ENCODE data around the gene CAMK1D. TPM values are rescaled to one million over a fixed set of nuclear protein-coding genes. Genes with fewer than 3 reads are reported as not detected.

Gene CAMK1D
- total and polyA plus RNA-seq, 2 experiments from 2014 or later = 4.6 to 7.2 TPM

DNA sequence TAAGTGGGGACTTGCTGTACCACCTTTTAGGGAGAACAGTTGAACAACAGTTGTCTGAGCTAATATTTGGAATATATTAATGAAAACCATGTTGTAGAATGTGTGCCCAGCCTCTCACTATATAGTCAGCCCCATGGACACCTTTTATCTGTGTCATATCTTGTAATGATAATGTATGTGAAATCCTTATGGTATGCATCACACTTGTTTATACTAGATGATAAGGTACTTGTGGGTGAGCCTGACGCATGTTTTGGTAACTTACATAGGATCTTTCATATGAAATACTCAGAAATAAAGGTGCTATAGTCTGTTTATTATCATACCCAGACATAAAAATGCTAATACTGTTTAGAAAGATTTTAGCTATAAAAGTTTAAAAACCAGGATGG is 32.8 kb downstream of the CAMK1D start:
- Histone ChIP-seq H3K4me3 (no peak overlapping the region), H3K4me2 (no peak overlapping the region), H2AFZ (no peak overlapping the region), H3K79me2 (replicated peaks; ENCODE audit: insufficient read depth) (no peaks in the 10 kb centered on the region), H3K27ac (ENCODE audit: low read depth) (no peak overlapping the region), H3K4me1 (ENCODE audit: insufficient read depth) (no peaks in the 10 kb centered on the region), H3K27me3 (ENCODE audit: insufficient read depth) (no peaks in the 10 kb centered on the region), H4K20me1 (replicated peaks; ENCODE audit: insufficient read depth) (peaks cover 3% of the 10 kb centered on the region; the same call in 1 of the 2 replicates), H3K9me2 (ENCODE audit: insufficient read depth) (no peaks in the 10 kb centered on the region), H3F3A (replicated peaks; ENCODE audit: low read depth) (no peaks in the 10 kb centered on the region), H3K36me3 (ENCODE audit: insufficient read depth) (no peaks in the 10 kb centered on the region)
- TF ChIP-seq NANOG (IDR thresholded peaks at IDR 0.05; ENCODE audit: borderline replicate concordance) (no peak), EZH2phosphoT487 (IDR thresholded peaks at IDR 0.05; ENCODE audit: unreplicated experiment) (no peak), JUNB (IDR thresholded peaks at IDR 0.05; ENCODE audit: unreplicated experiment) (no peak), CREB1 (CRISPR knock-in tag; IDR thresholded peaks at IDR 0.05; ENCODE audit: low read depth) (no peak), ZNF114 (CRISPR knock-in tag; IDR thresholded peaks at IDR 0.05) (no peak)
- TF ChIP-seq, protein P1, sequence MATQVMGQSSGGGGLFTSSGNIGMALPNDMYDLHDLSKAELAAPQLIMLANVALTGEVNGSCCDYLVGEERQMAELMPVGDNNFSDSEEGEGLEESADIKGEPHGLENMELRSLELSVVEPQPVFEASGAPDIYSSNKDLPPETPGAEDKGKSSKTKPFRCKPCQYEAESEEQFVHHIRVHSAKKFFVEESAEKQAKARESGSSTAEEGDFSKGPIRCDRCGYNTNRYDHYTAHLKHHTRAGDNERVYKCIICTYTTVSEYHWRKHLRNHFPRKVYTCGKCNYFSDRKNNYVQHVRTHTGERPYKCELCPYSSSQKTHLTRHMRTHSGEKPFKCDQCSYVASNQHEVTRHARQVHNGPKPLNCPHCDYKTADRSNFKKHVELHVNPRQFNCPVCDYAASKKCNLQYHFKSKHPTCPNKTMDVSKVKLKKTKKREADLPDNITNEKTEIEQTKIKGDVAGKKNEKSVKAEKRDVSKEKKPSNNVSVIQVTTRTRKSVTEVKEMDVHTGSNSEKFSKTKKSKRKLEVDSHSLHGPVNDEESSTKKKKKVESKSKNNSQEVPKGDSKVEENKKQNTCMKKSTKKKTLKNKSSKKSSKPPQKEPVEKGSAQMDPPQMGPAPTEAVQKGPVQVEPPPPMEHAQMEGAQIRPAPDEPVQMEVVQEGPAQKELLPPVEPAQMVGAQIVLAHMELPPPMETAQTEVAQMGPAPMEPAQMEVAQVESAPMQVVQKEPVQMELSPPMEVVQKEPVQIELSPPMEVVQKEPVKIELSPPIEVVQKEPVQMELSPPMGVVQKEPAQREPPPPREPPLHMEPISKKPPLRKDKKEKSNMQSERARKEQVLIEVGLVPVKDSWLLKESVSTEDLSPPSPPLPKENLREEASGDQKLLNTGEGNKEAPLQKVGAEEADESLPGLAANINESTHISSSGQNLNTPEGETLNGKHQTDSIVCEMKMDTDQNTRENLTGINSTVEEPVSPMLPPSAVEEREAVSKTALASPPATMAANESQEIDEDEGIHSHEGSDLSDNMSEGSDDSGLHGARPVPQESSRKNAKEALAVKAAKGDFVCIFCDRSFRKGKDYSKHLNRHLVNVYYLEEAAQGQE (IDR thresholded peaks at IDR 0.05; ENCODE audit: unreplicated experiment) = no peak
- TF ChIP-seq, protein P2, sequence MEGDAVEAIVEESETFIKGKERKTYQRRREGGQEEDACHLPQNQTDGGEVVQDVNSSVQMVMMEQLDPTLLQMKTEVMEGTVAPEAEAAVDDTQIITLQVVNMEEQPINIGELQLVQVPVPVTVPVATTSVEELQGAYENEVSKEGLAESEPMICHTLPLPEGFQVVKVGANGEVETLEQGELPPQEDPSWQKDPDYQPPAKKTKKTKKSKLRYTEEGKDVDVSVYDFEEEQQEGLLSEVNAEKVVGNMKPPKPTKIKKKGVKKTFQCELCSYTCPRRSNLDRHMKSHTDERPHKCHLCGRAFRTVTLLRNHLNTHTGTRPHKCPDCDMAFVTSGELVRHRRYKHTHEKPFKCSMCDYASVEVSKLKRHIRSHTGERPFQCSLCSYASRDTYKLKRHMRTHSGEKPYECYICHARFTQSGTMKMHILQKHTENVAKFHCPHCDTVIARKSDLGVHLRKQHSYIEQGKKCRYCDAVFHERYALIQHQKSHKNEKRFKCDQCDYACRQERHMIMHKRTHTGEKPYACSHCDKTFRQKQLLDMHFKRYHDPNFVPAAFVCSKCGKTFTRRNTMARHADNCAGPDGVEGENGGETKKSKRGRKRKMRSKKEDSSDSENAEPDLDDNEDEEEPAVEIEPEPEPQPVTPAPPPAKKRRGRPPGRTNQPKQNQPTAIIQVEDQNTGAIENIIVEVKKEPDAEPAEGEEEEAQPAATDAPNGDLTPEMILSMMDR (conservative IDR thresholded peaks at IDR 0.05; ENCODE audit: low read depth in 2 of 2) = no peak
- TF ChIP-seq, protein P3, sequence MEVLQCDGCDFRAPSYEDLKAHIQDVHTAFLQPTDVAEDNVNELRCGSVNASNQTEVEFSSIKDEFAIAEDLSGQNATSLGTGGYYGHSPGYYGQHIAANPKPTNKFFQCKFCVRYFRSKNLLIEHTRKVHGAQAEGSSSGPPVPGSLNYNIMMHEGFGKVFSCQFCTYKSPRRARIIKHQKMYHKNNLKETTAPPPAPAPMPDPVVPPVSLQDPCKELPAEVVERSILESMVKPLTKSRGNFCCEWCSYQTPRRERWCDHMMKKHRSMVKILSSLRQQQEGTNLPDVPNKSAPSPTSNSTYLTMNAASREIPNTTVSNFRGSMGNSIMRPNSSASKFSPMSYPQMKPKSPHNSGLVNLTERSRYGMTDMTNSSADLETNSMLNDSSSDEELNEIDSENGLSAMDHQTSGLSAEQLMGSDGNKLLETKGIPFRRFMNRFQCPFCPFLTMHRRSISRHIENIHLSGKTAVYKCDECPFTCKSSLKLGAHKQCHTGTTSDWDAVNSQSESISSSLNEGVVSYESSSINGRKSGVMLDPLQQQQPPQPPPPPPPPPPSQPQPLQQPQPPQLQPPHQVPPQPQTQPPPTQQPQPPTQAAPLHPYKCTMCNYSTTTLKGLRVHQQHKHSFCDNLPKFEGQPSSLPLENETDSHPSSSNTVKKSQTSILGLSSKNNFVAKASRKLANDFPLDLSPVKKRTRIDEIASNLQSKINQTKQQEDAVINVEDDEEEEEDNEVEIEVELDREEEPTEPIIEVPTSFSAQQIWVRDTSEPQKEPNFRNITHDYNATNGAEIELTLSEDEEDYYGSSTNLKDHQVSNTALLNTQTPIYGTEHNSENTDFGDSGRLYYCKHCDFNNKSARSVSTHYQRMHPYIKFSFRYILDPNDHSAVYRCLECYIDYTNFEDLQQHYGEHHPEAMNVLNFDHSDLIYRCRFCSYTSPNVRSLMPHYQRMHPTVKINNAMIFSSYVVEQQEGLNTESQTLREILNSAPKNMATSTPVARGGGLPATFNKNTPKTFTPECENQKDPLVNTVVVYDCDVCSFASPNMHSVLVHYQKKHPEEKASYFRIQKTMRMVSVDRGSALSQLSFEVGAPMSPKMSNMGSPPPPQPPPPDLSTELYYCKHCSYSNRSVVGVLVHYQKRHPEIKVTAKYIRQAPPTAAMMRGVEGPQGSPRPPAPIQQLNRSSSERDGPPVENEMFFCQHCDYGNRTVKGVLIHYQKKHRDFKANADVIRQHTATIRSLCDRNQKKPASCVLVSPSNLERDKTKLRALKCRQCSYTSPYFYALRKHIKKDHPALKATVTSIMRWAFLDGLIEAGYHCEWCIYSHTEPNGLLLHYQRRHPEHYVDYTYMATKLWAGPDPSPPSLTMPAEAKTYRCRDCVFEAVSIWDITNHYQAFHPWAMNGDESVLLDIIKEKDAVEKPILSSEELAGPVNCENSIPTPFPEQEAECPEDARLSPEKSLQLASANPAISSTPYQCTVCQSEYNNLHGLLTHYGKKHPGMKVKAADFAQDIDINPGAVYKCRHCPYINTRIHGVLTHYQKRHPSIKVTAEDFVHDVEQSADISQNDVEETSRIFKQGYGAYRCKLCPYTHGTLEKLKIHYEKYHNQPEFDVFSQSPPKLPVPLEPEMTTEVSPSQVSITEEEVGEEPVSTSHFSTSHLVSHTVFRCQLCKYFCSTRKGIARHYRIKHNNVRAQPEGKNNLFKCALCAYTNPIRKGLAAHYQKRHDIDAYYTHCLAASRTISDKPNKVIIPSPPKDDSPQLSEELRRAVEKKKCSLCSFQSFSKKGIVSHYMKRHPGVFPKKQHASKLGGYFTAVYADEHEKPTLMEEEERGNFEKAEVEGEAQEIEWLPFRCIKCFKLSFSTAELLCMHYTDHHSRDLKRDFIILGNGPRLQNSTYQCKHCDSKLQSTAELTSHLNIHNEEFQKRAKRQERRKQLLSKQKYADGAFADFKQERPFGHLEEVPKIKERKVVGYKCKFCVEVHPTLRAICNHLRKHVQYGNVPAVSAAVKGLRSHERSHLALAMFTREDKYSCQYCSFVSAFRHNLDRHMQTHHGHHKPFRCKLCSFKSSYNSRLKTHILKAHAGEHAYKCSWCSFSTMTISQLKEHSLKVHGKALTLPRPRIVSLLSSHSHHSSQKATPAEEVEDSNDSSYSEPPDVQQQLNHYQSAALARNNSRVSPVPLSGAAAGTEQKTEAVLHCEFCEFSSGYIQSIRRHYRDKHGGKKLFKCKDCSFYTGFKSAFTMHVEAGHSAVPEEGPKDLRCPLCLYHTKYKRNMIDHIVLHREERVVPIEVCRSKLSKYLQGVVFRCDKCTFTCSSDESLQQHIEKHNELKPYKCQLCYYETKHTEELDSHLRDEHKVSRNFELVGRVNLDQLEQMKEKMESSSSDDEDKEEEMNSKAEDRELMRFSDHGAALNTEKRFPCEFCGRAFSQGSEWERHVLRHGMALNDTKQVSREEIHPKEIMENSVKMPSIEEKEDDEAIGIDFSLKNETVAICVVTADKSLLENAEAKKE (CRISPR knock-in tag; IDR thresholded peaks at IDR 0.05) = no peak
- Mint-ChIP-seq H3K36me3 (ENCODE audit: low read depth) (peaks cover 3% of the 10 kb centered on the region; the same call in 2 of the 3 replicates), H3K9me3 (peaks cover 3% of the 10 kb centered on the region; the same call in 1 of the 3 replicates), H3K4me1 (no peaks in the 10 kb centered on the region), H3K27me3 (ENCODE audit: insufficient read depth, low read depth, poor library complexity) (no peaks in the 10 kb centered on the region), H3K27ac (no peak overlapping the region), H3K4me3 (no peak overlapping the region)
- DNase-seq (ENCODE audit: low spot score) = no peak
- ATAC-seq = no peak
